Measurements from ENCODE around the gene DPP4. TPM values are rescaled to one million over a fixed set of nuclear protein-coding genes. Genes with fewer than 3 reads are reported as not detected.
A peak's percentile ranks its signal among the peaks of the same experiment; 100 is the strongest.

Gene DPP4
- total and polyA plus RNA-seq, 2 of the 13 experiments (the other 11 are each of a cell fraction or from before 2014, with no cell fraction given), result 39.4 to 109 TPM

DNA sequence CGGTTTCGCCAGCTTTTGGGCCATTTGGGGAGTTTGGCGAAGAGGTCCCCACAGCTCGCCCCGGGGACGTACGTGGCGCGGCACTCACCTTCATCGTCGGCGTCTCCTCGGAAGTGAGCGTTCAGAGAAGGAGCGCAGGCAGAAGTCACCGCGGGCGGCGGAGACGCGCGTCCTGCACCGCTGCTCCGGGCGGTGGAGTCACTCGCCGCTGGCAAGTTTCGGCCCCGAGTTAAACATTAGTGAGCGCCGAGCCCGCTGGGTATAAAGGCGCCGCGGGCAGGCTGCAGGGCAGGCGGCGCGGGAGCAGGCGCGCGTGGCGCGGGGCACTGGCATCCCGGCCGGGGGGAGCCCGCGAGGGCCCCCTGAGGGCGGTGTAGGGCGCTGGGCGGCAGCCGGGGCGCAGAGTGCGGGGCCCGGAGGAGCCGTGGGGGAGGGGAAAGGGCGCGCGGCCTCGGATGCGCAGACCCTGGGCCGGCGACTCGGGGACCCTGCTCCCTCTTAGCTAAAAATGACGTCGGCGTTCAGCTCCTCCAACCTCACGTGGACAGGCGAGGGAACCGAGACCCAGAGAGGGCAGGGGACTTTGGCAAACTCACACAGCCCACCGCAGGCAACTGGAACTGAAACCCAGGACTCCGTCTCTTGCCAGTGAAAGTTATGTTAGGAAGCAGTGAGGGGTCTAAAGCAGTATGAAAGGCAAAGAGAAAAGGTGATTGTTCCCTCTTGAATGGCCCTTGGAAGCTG lies at the start of gene DPP4 (continued):
- TF ChIP-seq, protein P1, sequence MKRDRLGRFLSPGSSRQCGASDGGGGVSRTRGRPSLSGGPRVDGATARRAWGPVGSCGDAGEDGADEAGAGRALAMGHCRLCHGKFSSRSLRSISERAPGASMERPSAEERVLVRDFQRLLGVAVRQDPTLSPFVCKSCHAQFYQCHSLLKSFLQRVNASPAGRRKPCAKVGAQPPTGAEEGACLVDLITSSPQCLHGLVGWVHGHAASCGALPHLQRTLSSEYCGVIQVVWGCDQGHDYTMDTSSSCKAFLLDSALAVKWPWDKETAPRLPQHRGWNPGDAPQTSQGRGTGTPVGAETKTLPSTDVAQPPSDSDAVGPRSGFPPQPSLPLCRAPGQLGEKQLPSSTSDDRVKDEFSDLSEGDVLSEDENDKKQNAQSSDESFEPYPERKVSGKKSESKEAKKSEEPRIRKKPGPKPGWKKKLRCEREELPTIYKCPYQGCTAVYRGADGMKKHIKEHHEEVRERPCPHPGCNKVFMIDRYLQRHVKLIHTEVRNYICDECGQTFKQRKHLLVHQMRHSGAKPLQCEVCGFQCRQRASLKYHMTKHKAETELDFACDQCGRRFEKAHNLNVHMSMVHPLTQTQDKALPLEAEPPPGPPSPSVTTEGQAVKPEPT (CRISPR knock-in tag; IDR thresholded peaks at IDR 0.05; ENCODE audit: low read depth), result 0 out of 2 replicates have a peak, but pooled peaks have one; percentile 26
- TF ChIP-seq CC2D1A (CRISPR knock-in tag; IDR thresholded peaks at IDR 0.05), result 0 out of 2 replicates have a peak, but pooled peaks have one; percentile 65
- peak; percentile 40; the same call in 1 of the 2 replicates for TF ChIP-seq ZNF558 (CRISPR knock-in tag; IDR thresholded peaks at IDR 0.05; ENCODE audit: borderline replicate concordance)
- no peak for TF ChIP-seq ZNF251 (CRISPR knock-in tag; IDR thresholded peaks at IDR 0.05)
- 0 out of 2 replicates have a peak, but pooled peaks have one; percentile 54 for TF ChIP-seq ZNF354B (CRISPR knock-in tag; IDR thresholded peaks at IDR 0.05)
- TF ChIP-seq BHLHE40 (IDR thresholded peaks at IDR 0.05; ENCODE audit: low read length), result peak; percentile 19
- TF ChIP-seq PHB2 (IDR thresholded peaks at IDR 0.05; ENCODE audit: partially characterized antibody), result no peak
- TF ChIP-seq, protein P2, sequence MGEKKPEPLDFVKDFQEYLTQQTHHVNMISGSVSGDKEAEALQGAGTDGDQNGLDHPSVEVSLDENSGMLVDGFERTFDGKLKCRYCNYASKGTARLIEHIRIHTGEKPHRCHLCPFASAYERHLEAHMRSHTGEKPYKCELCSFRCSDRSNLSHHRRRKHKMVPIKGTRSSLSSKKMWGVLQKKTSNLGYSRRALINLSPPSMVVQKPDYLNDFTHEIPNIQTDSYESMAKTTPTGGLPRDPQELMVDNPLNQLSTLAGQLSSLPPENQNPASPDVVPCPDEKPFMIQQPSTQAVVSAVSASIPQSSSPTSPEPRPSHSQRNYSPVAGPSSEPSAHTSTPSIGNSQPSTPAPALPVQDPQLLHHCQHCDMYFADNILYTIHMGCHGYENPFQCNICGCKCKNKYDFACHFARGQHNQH (CRISPR knock-in tag; IDR thresholded peaks at IDR 0.05), result peak; percentile 72
- peak; percentile 91 for TF ChIP-seq DR1 (CRISPR knock-in tag; IDR thresholded peaks at IDR 0.05)
- TF ChIP-seq ZBTB38 (CRISPR knock-in tag; IDR thresholded peaks at IDR 0.05), result peak; percentile 61; the same call in 1 of the 2 replicates
- peak; percentile 60 for TF ChIP-seq ZNF232 (CRISPR knock-in tag; IDR thresholded peaks at IDR 0.05; ENCODE audit: borderline replicate concordance)
- peak; percentile 41 for TF ChIP-seq ARNTL (CRISPR knock-in tag; IDR thresholded peaks at IDR 0.05)
- TF ChIP-seq, protein P3, sequence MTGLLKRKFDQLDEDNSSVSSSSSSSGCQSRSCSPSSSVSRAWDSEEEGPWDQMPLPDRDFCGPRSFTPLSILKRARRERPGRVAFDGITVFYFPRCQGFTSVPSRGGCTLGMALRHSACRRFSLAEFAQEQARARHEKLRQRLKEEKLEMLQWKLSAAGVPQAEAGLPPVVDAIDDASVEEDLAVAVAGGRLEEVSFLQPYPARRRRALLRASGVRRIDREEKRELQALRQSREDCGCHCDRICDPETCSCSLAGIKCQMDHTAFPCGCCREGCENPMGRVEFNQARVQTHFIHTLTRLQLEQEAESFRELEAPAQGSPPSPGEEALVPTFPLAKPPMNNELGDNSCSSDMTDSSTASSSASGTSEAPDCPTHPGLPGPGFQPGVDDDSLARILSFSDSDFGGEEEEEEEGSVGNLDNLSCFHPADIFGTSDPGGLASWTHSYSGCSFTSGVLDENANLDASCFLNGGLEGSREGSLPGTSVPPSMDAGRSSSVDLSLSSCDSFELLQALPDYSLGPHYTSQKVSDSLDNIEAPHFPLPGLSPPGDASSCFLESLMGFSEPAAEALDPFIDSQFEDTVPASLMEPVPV (CRISPR knock-in tag; IDR thresholded peaks at IDR 0.05), result no peak
- peak; percentile 79; the same call in 1 of the 2 replicates for TF ChIP-seq SALL2 (CRISPR knock-in tag; IDR thresholded peaks at IDR 0.05)
- TF ChIP-seq, protein P4, sequence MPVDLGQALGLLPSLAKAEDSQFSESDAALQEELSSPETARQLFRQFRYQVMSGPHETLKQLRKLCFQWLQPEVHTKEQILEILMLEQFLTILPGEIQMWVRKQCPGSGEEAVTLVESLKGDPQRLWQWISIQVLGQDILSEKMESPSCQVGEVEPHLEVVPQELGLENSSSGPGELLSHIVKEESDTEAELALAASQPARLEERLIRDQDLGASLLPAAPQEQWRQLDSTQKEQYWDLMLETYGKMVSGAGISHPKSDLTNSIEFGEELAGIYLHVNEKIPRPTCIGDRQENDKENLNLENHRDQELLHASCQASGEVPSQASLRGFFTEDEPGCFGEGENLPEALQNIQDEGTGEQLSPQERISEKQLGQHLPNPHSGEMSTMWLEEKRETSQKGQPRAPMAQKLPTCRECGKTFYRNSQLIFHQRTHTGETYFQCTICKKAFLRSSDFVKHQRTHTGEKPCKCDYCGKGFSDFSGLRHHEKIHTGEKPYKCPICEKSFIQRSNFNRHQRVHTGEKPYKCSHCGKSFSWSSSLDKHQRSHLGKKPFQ (CRISPR knock-in tag; IDR thresholded peaks at IDR 0.05; ENCODE audit: insufficient replicate concordance), result peak; percentile 77
- peak; percentile 39 for TF ChIP-seq PHF20 (CRISPR knock-in tag; IDR thresholded peaks at IDR 0.05)
